Astrocyte (in vitro differentiated cells and primary cell): ENCODE data around the gene ENTREP1. TPM values are rescaled to one million over a fixed set of nuclear protein-coding genes. Genes with fewer than 3 reads are reported as not detected.

Experiments
- DNase-seq: peaks from one replicate; pipeline ENCODE4 v3.0.0-alpha.2; 2010; ENCODE audit warnings: low read depth
- FAIRE-seq: peaks from 2 replicates; lab custom pipeline; 2011; peaks lifted over from hg19 to GRCh38; lab: Jason Lieb, UNC
- H2AFZ ChIP-seq: 2 replicates; pipeline ENCODE4 v1.6.0; 2012; ENCODE audit warnings: low read depth, low read length, inconsistent platforms
- H3K27ac ChIP-seq: 2 replicates; pipeline ENCODE4 v1.5.1; 2011; ENCODE audit warnings: low read depth, low read length, inconsistent platforms
- H3K27me3 ChIP-seq: 2 replicates; pipeline ENCODE4 v1.6.0; 2011; ENCODE audit warnings: low read length, inconsistent platforms; ENCODE audit not compliant: insufficient read depth
- H3K36me3 ChIP-seq: 2 replicates; pipeline ENCODE4 v1.5.1; 2011; ENCODE audit warnings: low read length, inconsistent platforms; ENCODE audit not compliant: insufficient read depth
- H3K4me1 ChIP-seq: 2 replicates; pipeline ENCODE4 v1.5.1; 2011; ENCODE audit warnings: low read length, inconsistent platforms; ENCODE audit not compliant: insufficient read depth
- H3K4me2 ChIP-seq: 2 replicates; pipeline ENCODE4 v1.6.0; 2012; ENCODE audit warnings: low read length, inconsistent platforms
- H3K4me3 ChIP-seq: 2 replicates; pipeline ENCODE4 v1.5.1; 2011; ENCODE audit warnings: low read depth, mild to moderate bottlenecking, low read length, inconsistent platforms; ENCODE audit not compliant: insufficient read depth
- H3K79me2 ChIP-seq: 2 replicates; pipeline ENCODE4 v1.6.0; 2012; ENCODE audit warnings: mild to moderate bottlenecking, low read length, inconsistent platforms; ENCODE audit not compliant: insufficient read depth
- H3K9ac ChIP-seq: 2 replicates; pipeline ENCODE4 v1.6.0; 2012; ENCODE audit warnings: mild to moderate bottlenecking, low read length, inconsistent platforms
- H3K9me3 ChIP-seq: 2 replicates; pipeline ENCODE4 v1.5.1; 2012; ENCODE audit warnings: low read depth, mild to moderate bottlenecking, low read length, inconsistent platforms; ENCODE audit not compliant: insufficient read depth
- H4K20me1 ChIP-seq: 2 replicates; pipeline ENCODE4 v1.6.0; 2012; ENCODE audit warnings: low read length, inconsistent platforms; ENCODE audit not compliant: insufficient read depth
- H3K27ac Mint-ChIP-seq: one replicate; pipeline ENCODE4 v1.8.0; 2021; ENCODE audit warnings: mild to moderate bottlenecking, mixed read lengths; ENCODE audit not compliant: unreplicated experiment
- H3K27me3 Mint-ChIP-seq: one replicate; pipeline ENCODE4 v1.8.0; 2021; ENCODE audit warnings: low read depth, mixed read lengths; ENCODE audit not compliant: unreplicated experiment
- H3K36me3 Mint-ChIP-seq: one replicate; pipeline ENCODE4 v1.8.0; 2021; ENCODE audit warnings: low read depth, mixed read lengths; ENCODE audit not compliant: unreplicated experiment
- H3K4me1 Mint-ChIP-seq: one replicate; pipeline ENCODE4 v1.8.0; 2021; ENCODE audit warnings: low read depth, mixed read lengths; ENCODE audit not compliant: unreplicated experiment
- H3K4me3 Mint-ChIP-seq: one replicate; pipeline ENCODE4 v1.8.0; 2021; ENCODE audit warnings: mild to moderate bottlenecking, moderate library complexity, mixed read lengths; ENCODE audit not compliant: unreplicated experiment
- H3K9me3 Mint-ChIP-seq: one replicate; pipeline ENCODE4 v1.8.0; 2021; ENCODE audit warnings: mild to moderate bottlenecking, mixed read lengths; ENCODE audit not compliant: unreplicated experiment
- CTCF ChIP-seq: IDR thresholded peaks from 2 replicates; pipeline ENCODE4 v1.5.1; 2011; ENCODE audit warnings: low read depth, mild to moderate bottlenecking, inconsistent platforms, low read length, moderate library complexity; ENCODE audit not compliant: insufficient read depth
- EZH2 ChIP-seq: IDR thresholded peaks from 2 replicates; pipeline ENCODE4 v1.6.1; 2012; ENCODE audit warnings: mild to moderate bottlenecking, low read length, inconsistent platforms; ENCODE audit not compliant: insufficient read depth
- total RNA-seq: library from RNA; stranded (reverse); gene quantifications from 2 replicates; pipeline ENCODE4 v1.2.1, GENCODE V29; 2021

The ENTREP1 gene
- total RNA-seq, 1 donor from 2014 or later: 3.4 TPM

GRCh38 chr9:69421908-69422801 is 97.1 kb downstream of the ENTREP1 start:
- H3K27me3 Mint-ChIP-seq: peaks cover 17% of the 10 kb centered on the region
- peaks cover 5% of the 10 kb centered on the region for H3K9me3 Mint-ChIP-seq
- no peak overlapping the region for H3K9ac ChIP-seq
- H3K9me3 ChIP-seq: no peaks in the 10 kb centered on the region
- H3K27me3 ChIP-seq: no peaks in the 10 kb centered on the region
- no peak overlapping the region for H2AFZ ChIP-seq
- no peak overlapping the region for H3K27ac Mint-ChIP-seq
- H3K79me2 ChIP-seq: no peaks in the 10 kb centered on the region
- H3K36me3 Mint-ChIP-seq: peaks cover 2% of the 10 kb centered on the region
- H3K36me3 ChIP-seq: no peaks in the 10 kb centered on the region
- FAIRE-seq: peak; percentile 41
- H3K4me2 ChIP-seq: no peak overlapping the region
- DNase-seq: peak; percentile 22
- no peaks in the 10 kb centered on the region for H3K4me1 ChIP-seq
- TF ChIP-seq EZH2 (no peak), CTCF (peak; percentile 70)
- no peaks in the 10 kb centered on the region for H3K4me1 Mint-ChIP-seq
- H4K20me1 ChIP-seq: no peaks in the 10 kb centered on the region
- no peak overlapping the region for H3K4me3 ChIP-seq
- no peak overlapping the region for H3K27ac ChIP-seq
- no peak overlapping the region for H3K4me3 Mint-ChIP-seq

DNA sequence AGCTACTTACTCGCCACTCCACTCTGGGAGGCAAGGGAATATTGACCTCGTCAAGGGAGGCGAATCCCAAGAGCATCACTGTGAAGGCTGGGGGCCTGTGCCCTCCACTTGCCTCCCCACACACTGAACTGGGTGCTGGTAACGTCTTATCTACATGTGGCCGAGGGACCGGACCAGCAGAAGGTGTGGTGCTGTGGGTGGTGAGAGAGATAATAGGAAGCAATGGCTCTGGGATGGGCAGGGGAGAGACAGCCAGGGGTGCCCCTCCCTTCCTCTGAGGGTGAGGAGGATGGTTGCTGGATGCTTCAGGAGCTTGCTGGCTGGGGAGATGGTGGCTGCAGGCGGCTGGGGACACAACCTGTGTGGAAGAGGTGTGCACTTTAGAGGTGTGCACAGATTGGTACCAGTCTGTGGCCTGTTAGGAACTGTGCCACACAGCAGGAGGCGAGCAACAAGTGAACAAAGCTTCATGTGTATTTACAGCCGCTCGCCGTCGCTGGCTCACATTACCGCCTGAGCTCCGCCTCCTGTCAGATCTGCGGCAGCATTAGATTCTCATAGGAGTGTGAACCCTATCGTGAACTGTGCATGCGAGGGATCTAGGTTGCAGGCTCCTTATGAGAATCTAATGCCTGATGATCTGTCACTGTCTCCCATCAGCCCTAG is 100.3 kb downstream of the ENTREP1 start:
- Mint-ChIP-seq H3K4me3 (no peak overlapping the region), H3K4me1 (no peaks in the 10 kb centered on the region), H3K9me3 (peaks cover 3% of the 10 kb centered on the region), H3K27ac (no peak overlapping the region), H3K27me3 (peaks cover 15% of the 10 kb centered on the region), H3K36me3 (no peaks in the 10 kb centered on the region)
- Histone ChIP-seq H3K36me3 (no peaks in the 10 kb centered on the region), H4K20me1 (no peaks in the 10 kb centered on the region), H2AFZ (no peak overlapping the region), H3K9ac (no peak overlapping the region), H3K9me3 (no peaks in the 10 kb centered on the region), H3K4me2 (no peak overlapping the region), H3K4me1 (no peaks in the 10 kb centered on the region), H3K79me2 (no peaks in the 10 kb centered on the region), H3K4me3 (no peak overlapping the region), H3K27ac (no peak overlapping the region), H3K27me3 (no peaks in the 10 kb centered on the region)
- no peak for TF ChIP-seq EZH2
- TF ChIP-seq CTCF: no peak
- DNase-seq (no peak), FAIRE-seq (no peak)
